Tibial nerve (tissue), 4 donors: ENCODE data around the gene CD244. TPM values are rescaled to one million over a fixed set of nuclear protein-coding genes. Genes with fewer than 3 reads are reported as not detected.

Experiments used
- DNase-seq, 2 donors: peaks; one replicate each; pipeline ENCODE4 v3.0.0-alpha.2; 2019; ENCODE audit warnings: low spot score in 2 of 2
- H3K27ac ChIP-seq, 4 donors: fragments of 200-600 bp; sonication (generic) in 3 of 4; one replicate each; pipeline ENCODE4 v1.5.1; 2017 to 2019; ENCODE audit warnings: mild to moderate bottlenecking in 1 of 4
- H3K27me3 ChIP-seq, 2 donors: fragments of 200-600 bp; sonication (generic) in 1 of 2; one replicate each; pipeline versions ENCODE4 v1.5.1 to v1.6.0; 2017 to 2019
- H3K36me3 ChIP-seq, 3 donors: fragments of 200-600 bp; sonication (generic); one replicate each; pipeline ENCODE4 v1.5.1; 2018 to 2019
- H3K4me1 ChIP-seq, 4 donors: fragments of 200-600 bp; sonication (generic) in 3 of 4; one replicate each; pipeline ENCODE4 v1.5.1; 2017 to 2019
- H3K4me3 ChIP-seq, 4 donors: fragments of 200-600 bp; sonication (generic) in 3 of 4; one replicate each; pipeline ENCODE4 v1.5.1; 2017 to 2019; ENCODE audit warnings: mild to moderate bottlenecking in 1 of 4, moderate library complexity in 1 of 4
- H3K9me3 ChIP-seq, 4 donors: fragments of 200-600 bp; sonication (generic) in 3 of 4; one replicate each; pipeline ENCODE4 v1.5.1; 2017 to 2019
- CTCF ChIP-seq, 5 experiments: fragments of 200-600 bp in 3 of 5; fragments of 450-650 bp in 2 of 5; sonication (generic) in 3 of 5; IDR thresholded peaks; one replicate each; pipeline ENCODE4 v1.5.1; 2016 to 2019; ENCODE audit warnings: antibody characterized with exemption in 5 of 5, mild to moderate bottlenecking in 3 of 5, moderate library complexity in 2 of 5
- EP300 ChIP-seq, 2 donors: sonication (generic); formaldehyde crosslinking; IDR thresholded peaks; one replicate each; pipeline ENCODE4 v1.6.1; 2017; ENCODE audit warnings: antibody characterized with exemption in 2 of 2, mild to moderate bottlenecking in 1 of 2
- POLR2A ChIP-seq, 2 donors: fragments of 450-650 bp; IDR thresholded peaks; one replicate each; pipeline ENCODE4 v1.6.1; 2017; ENCODE audit warnings: antibody characterized with exemption in 2 of 2, mild to moderate bottlenecking in 2 of 2, moderate library complexity in 2 of 2
- WGBS, 2 donors: methylation state at CpG; one replicate each; pipeline ENCODE4 v1.1.5; 2018; 5-methylcytosine and 5-hydroxymethylcytosine counted together
- total RNA-seq, 4 donors: library from RNA; depleted of rRNA; stranded (reverse); fragments of >200 nt; gene quantifications; one replicate each; pipeline ENCODE4 v1.1.0, GENCODE V29; 2016

The CD244 gene
- total RNA-seq, 4 donors from 2014 or later, result 0.63 to 0.98 (median 0.90) TPM; not detected in 1

GRCh38 chr1:160853014-160853413 lies 9.7 kb downstream of the CD244 start:
- DNase-seq, result no peak
- no peak overlapping the region for H3K4me3 ChIP-seq
- WGBS, 2 donors, result 90 to 91% methylated on average over 3 of the region's 3 CpGs

GRCh38 chr1:160850993-160851392 lies 11.7 kb downstream of the CD244 start:
- H3K36me3 ChIP-seq, result no peaks in the 10 kb centered on the region
- no peaks in the 10 kb centered on the region for H3K9me3 ChIP-seq
- no peaks in the 10 kb centered on the region for H3K4me1 ChIP-seq
- TF ChIP-seq POLR2A (IDR thresholded peaks at IDR 0.05), result no peak
- no peak for TF ChIP-seq CTCF (IDR thresholded peaks at IDR 0.05)
- TF ChIP-seq EP300 (IDR thresholded peaks at IDR 0.05), result no peak
- no peaks in the 10 kb centered on the region for H3K27me3 ChIP-seq
- DNase-seq, result no peak
- no peak overlapping the region for H3K4me3 ChIP-seq
- 88% methylated on average over 8 of the region's 8 CpGs for WGBS, 2 donors
- no peak overlapping the region for H3K27ac ChIP-seq

More at GRCh38 chr1:160853014-160853413, 9.7 kb downstream of the CD244 start:
- TF ChIP-seq EP300 (IDR thresholded peaks at IDR 0.05), result no peak
- TF ChIP-seq POLR2A (IDR thresholded peaks at IDR 0.05), result no peak
- no peak for TF ChIP-seq CTCF (IDR thresholded peaks at IDR 0.05)
- Histone ChIP-seq H3K27me3 (no peaks in the 10 kb centered on the region), H3K9me3 (no peaks in the 10 kb centered on the region), H3K36me3 (no peaks in the 10 kb centered on the region), H3K27ac (no peak overlapping the region), H3K4me1 (no peaks in the 10 kb centered on the region)

- DNase-seq, result no peak
- Histone ChIP-seq H3K4me3 (no peak overlapping the region), H3K4me1 (no peaks in the 10 kb centered on the region), H3K36me3 (no peaks in the 10 kb centered on the region), H3K9me3 (no peaks in the 10 kb centered on the region), H3K27ac (no peak overlapping the region), H3K27me3 (no peaks in the 10 kb centered on the region)
- 74 to 78% methylated on average over 5 of the region's 5 CpGs for WGBS, 2 donors
- TF ChIP-seq CTCF (IDR thresholded peaks at IDR 0.05), result no peak
- TF ChIP-seq POLR2A (IDR thresholded peaks at IDR 0.05), result no peak
- no peak for TF ChIP-seq EP300 (IDR thresholded peaks at IDR 0.05)
These were observed 12.1 kb downstream of the CD244 start for GRCh38 chr1:160850541-160850940.

GRCh38 chr1:160846281-160846680 lies 16.4 kb downstream of the CD244 start:
- Histone ChIP-seq H3K27me3 (no peaks in the 10 kb centered on the region), H3K4me1 (no peaks in the 10 kb centered on the region), H3K27ac (no peak overlapping the region), H3K9me3 (no peaks in the 10 kb centered on the region), H3K4me3 (no peak overlapping the region), H3K36me3 (no peaks in the 10 kb centered on the region)
- 82 to 90% methylated on average over 12 of the region's 12 CpGs for WGBS, 2 donors
- TF ChIP-seq CTCF (IDR thresholded peaks at IDR 0.05) (no peak), EP300 (IDR thresholded peaks at IDR 0.05) (no peak), POLR2A (IDR thresholded peaks at IDR 0.05) (no peak)
- DNase-seq, result no peak

- TF ChIP-seq POLR2A (IDR thresholded peaks at IDR 0.05) (no peak), CTCF (IDR thresholded peaks at IDR 0.05) (no peak), EP300 (IDR thresholded peaks at IDR 0.05) (no peak)
- no peaks in the 10 kb centered on the region for H3K27me3 ChIP-seq
- no peak for DNase-seq
- no peaks in the 10 kb centered on the region for H3K4me1 ChIP-seq
- no peaks in the 10 kb centered on the region for H3K36me3 ChIP-seq
- no peak overlapping the region for H3K4me3 ChIP-seq
- no peak overlapping the region for H3K27ac ChIP-seq
- WGBS, 2 donors, result 89 to 93% methylated on average over 12 of the region's 12 CpGs
- no peaks in the 10 kb centered on the region for H3K9me3 ChIP-seq
These were observed 18.0 kb downstream of the CD244 start for GRCh38 chr1:160844447-160845232.
